Prostate gland (tissue), 2 donors: ENCODE data around the gene VENTX.

ENCODE experiments used
- CTCF ChIP-seq, 4 experiments: fragments of 200-600 bp in 2 of 4; fragments of 450-650 bp in 2 of 4; sonication (generic) in 2 of 4; IDR thresholded peaks; 1 replicate in 3 of 4; 2 replicates in 1 of 4; pipeline ENCODE4 v1.5.1; 2016 to 2019; ENCODE audit warnings: antibody characterized with exemption in 4 of 4, mild to moderate bottlenecking in 2 of 4, moderate library complexity in 2 of 4
- POLR2AphosphoS5 ChIP-seq: sonication (generic); formaldehyde crosslinking; IDR thresholded peaks from one replicate; pipeline ENCODE4 v1.6.1; 2017; ENCODE audit warnings: antibody characterized with exemption

- no peak for TF ChIP-seq CTCF (IDR thresholded peaks at IDR 0.05)
- no peak for TF ChIP-seq POLR2AphosphoS5
These were observed 17.9 kb upstream of the VENTX start for GRCh38 chr10:133219782-133220181.
